MM.1S (cell line): Measurements from ENCODE around the gene BPIFB2.

Source experiments
- EZH2 ChIP-seq: fragments of 300-600 bp; sonication (generic); optimal IDR thresholded peaks from 2 replicates; pipeline ENCODE3; 2017; ENCODE audit warnings: low read depth, mild to moderate bottlenecking, antibody characterized with exemption, low read length, mixed read lengths
- TF ChIP-seq, protein P1 (sequence below): fragments of 300-600 bp; sonication (generic); IDR thresholded peaks from 2 replicates; pipeline ENCODE4 v1.5.1; 2016; ENCODE audit warnings: antibody characterized with exemption, low read length, mixed read lengths

- TF ChIP-seq, protein P1, sequence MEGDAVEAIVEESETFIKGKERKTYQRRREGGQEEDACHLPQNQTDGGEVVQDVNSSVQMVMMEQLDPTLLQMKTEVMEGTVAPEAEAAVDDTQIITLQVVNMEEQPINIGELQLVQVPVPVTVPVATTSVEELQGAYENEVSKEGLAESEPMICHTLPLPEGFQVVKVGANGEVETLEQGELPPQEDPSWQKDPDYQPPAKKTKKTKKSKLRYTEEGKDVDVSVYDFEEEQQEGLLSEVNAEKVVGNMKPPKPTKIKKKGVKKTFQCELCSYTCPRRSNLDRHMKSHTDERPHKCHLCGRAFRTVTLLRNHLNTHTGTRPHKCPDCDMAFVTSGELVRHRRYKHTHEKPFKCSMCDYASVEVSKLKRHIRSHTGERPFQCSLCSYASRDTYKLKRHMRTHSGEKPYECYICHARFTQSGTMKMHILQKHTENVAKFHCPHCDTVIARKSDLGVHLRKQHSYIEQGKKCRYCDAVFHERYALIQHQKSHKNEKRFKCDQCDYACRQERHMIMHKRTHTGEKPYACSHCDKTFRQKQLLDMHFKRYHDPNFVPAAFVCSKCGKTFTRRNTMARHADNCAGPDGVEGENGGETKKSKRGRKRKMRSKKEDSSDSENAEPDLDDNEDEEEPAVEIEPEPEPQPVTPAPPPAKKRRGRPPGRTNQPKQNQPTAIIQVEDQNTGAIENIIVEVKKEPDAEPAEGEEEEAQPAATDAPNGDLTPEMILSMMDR: no peak
- no peak for TF ChIP-seq EZH2
Observed at GRCh38 chr20:33005908-33006775, 1.4 kb upstream of the BPIFB2 start.
